Ascending aorta (tissue), 2 donors: ENCODE measurements around the gene BPGM. TPM values are rescaled to one million over a fixed set of nuclear protein-coding genes. Genes with fewer than 3 reads are reported as not detected.
A peak's percentile ranks its signal among the peaks of the same experiment; 100 is the strongest.

Experiments used
- DNase-seq, 2 donors: peaks; one replicate each; pipeline ENCODE4 v3.0.0-alpha.2; 2019; ENCODE audit warnings: low spot score in 2 of 2
- H3K27ac ChIP-seq, 2 donors: fragments of 200-600 bp; sonication (generic); one replicate each; pipeline ENCODE4 v1.5.1; 2016 to 2017; ENCODE audit warnings: mild to moderate bottlenecking in 1 of 2
- H3K27me3 ChIP-seq: fragments of 200-600 bp; sonication (generic); one replicate; pipeline ENCODE4 v1.5.1; 2017
- H3K36me3 ChIP-seq, 2 donors: fragments of 200-600 bp; sonication (generic); one replicate each; pipeline ENCODE4 v1.5.1; 2016
- H3K4me1 ChIP-seq, 2 donors: fragments of 200-600 bp; sonication (generic); one replicate each; pipeline ENCODE4 v1.5.1; 2016 to 2017; ENCODE audit warnings: mild to moderate bottlenecking in 1 of 2
- H3K4me3 ChIP-seq, 2 donors: fragments of 200-600 bp; sonication (generic); one replicate each; pipeline ENCODE4 v1.5.1; 2016 to 2017; ENCODE audit warnings: mild to moderate bottlenecking in 1 of 2
- H3K9me3 ChIP-seq, 2 donors: fragments of 200-600 bp; sonication (generic); one replicate each; pipeline ENCODE4 v1.5.1; 2016
- CTCF ChIP-seq, 3 experiments: fragments of 200-600 bp in 2 of 3; fragments of 450-650 bp in 1 of 3; sonication (generic) in 2 of 3; IDR thresholded peaks; one replicate each; pipeline ENCODE4 v1.5.1; 2016 to 2019; ENCODE audit warnings: antibody characterized with exemption in 3 of 3, mild to moderate bottlenecking in 1 of 3, moderate library complexity in 1 of 3
- intact Hi-C: fragments of 100-400 bp; cut with DNase I; formaldehyde crosslinking; loops from one replicate; pipeline ENCODE4 v1.15.1; 2023
- total RNA-seq: library from RNA; depleted of rRNA; stranded (reverse); fragments of >200 nt; gene quantifications from one replicate; pipeline ENCODE4 v1.1.0, GENCODE V29; 2016

The BPGM gene
- total RNA-seq, 1 donor from 2014 or later: 19.2 TPM

GRCh38 chr7:134695321-134695860 lies 48.7 kb downstream of the BPGM start:
- Histone ChIP-seq H3K4me1 (peaks cover 12 to 47% of the 10 kb centered on the region in 2 donors), H3K27ac (peak overlapping the region; percentile 95)

GRCh38 chr7:134696261-134696660 lies 49.6 kb downstream of the BPGM start:
- Histone ChIP-seq H3K4me1 (peaks cover 12 to 44% of the 10 kb centered on the region in 2 donors), H3K36me3 (no peaks in the 10 kb centered on the region), H3K27me3 (no peaks in the 10 kb centered on the region), H3K27ac (peak overlapping the region; percentile 95), H3K4me3 (no peak overlapping the region), H3K9me3 (no peaks in the 10 kb centered on the region)
- no peak for DNase-seq
- intact Hi-C loops: no loop called here
- no peak for TF ChIP-seq CTCF (IDR thresholded peaks at IDR 0.05)

More at GRCh38 chr7:134695321-134695860, 48.7 kb downstream of the BPGM start:
- H3K9me3 ChIP-seq: no peaks in the 10 kb centered on the region
- intact Hi-C loops: no loop called here
- no peak for TF ChIP-seq CTCF (IDR thresholded peaks at IDR 0.05)
- H3K4me3 ChIP-seq: no peak overlapping the region
- peak in 1 of 2 donors; percentile 69 for DNase-seq
- H3K27me3 ChIP-seq: no peaks in the 10 kb centered on the region
- no peaks in the 10 kb centered on the region for H3K36me3 ChIP-seq

DNA sequence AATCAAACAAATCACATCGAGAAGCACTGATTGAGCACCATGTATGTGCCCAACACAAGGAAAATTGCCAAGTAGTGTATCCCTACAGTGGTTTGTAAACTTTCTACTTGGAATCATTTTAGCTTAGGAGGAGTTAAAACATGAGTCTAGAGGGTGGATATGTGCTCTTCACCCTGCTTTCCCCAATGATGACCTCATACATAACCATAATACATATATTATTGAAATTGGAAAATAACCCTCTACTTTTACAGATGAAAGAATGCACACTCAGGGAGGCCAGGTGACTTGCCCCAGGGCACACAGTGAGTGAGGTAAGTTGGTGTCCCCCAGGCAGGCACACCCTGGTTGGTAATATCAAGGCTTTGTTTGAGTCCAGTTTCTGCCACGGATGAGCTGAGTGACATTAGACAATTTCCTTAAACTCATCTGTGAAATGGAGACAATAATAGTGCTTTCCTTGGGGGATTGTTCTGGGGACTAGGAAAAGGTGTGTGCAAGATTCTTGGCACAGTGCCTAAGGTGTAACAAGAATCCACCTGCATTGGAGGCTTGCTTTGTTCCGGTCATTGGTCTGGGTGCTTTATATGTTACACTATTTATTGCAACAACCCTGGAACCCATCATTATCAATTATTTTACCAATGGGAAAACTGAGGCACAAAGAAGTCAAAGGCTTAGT lies 50.7 kb downstream of the BPGM start:
- intact Hi-C loops: no loop called here
- Histone ChIP-seq H3K27me3 (no peaks in the 10 kb centered on the region), H3K4me3 (no peak overlapping the region), H3K4me1 (peaks cover 7 to 36% of the 10 kb centered on the region in 2 donors), H3K36me3 (no peaks in the 10 kb centered on the region), H3K27ac (no peak overlapping the region), H3K9me3 (no peaks in the 10 kb centered on the region)
- DNase-seq: no peak
- TF ChIP-seq CTCF (IDR thresholded peaks at IDR 0.05): no peak

DNA sequence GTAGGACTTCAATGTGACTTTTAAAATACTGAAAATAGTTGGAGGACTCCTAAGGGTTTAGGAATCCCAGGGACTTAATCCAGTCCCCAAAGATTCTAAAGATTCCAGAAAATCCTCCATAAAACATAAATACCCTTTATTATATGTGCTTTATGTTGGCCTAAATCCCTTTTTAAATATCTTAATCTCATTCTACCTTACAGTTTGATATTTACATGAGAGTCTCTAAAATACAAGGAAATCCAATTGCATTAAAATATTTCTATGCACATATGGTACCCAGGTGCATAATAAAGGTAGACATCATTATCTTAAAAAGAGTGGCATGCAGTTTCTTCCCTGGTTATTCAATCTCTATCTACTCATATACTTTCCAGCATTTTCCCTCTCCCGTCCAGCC lies 51.8 kb downstream of the BPGM start:
- intact Hi-C loops: no loop called here
- H3K4me3 ChIP-seq: no peak overlapping the region
- H3K9me3 ChIP-seq: no peaks in the 10 kb centered on the region
- peaks cover 2 to 32% of the 10 kb centered on the region in 2 donors for H3K4me1 ChIP-seq
- no peaks in the 10 kb centered on the region for H3K27me3 ChIP-seq
- TF ChIP-seq CTCF (IDR thresholded peaks at IDR 0.05): no peak
- no peak for DNase-seq
- H3K36me3 ChIP-seq: no peaks in the 10 kb centered on the region
- peak overlapping the region; percentile 11 to 15 for H3K27ac ChIP-seq

GRCh38 chr7:134699021-134699818 lies 52.6 kb downstream of the BPGM start:
- no peak for DNase-seq
- Histone ChIP-seq H3K27me3 (no peaks in the 10 kb centered on the region), H3K9me3 (no peaks in the 10 kb centered on the region), H3K4me1 (peaks cover 2 to 28% of the 10 kb centered on the region in 2 donors), H3K36me3 (no peaks in the 10 kb centered on the region), H3K27ac (peak overlapping the region; percentile 24 to 33), H3K4me3 (no peak overlapping the region)
- TF ChIP-seq CTCF (IDR thresholded peaks at IDR 0.05): no peak
- intact Hi-C loops: no loop called here
